HG03521 (cell line): ENCODE results near the gene PATL1.

Experiments
- ATAC-seq: cut with Tn5 transposase; IDR thresholded peaks from one replicate; pipeline ENCODE4 v1.9.1; 2021; ENCODE audit warnings: mild to moderate bottlenecking, moderate library complexity; ENCODE audit not compliant: unreplicated experiment

The PATL1 gene

GRCh38 chr11:59616396-59616982, 52.3 kb downstream of the PATL1 start:
- ATAC-seq = no peak

GRCh38 chr11:59615637-59616395, 53.0 kb downstream of the PATL1 start, which contains the start of gene OSBP:
Gene OSBP (minus strand): TSS chr11:59615774. CDS start chr11:59615664, 110 bp downstream.
- peak; percentile 87 for ATAC-seq

- ATAC-seq = peak; percentile 9
These were observed 53.7 kb downstream of the PATL1 start for GRCh38 chr11:59615120-59615636.

GRCh38 chr11:59614277-59615119, 54.3 kb downstream of the PATL1 start:
- ATAC-seq = no peak

GRCh38 chr11:59611570-59612565, 57.0 kb downstream of the PATL1 start:
- no peak for ATAC-seq

GRCh38 chr11:59610289-59610688, 58.5 kb downstream of the PATL1 start:
- ATAC-seq = no peak

- ATAC-seq = no peak
These were observed 61.0 kb downstream of the PATL1 start for GRCh38 chr11:59607703-59608454.

- no peak for ATAC-seq
These were observed 66.4 kb downstream of the PATL1 start for GRCh38 chr11:59602432-59602831.

GRCh38 chr11:59601788-59602187, 67.0 kb downstream of the PATL1 start:
- no peak for ATAC-seq

GRCh38 chr11:59600636-59601035, 68.2 kb downstream of the PATL1 start:
- no peak for ATAC-seq

- ATAC-seq = no peak
These were observed 68.6 kb downstream of the PATL1 start for GRCh38 chr11:59600234-59600633.

GRCh38 chr11:59598961-59599360, 69.9 kb downstream of the PATL1 start:
- ATAC-seq = no peak
